ENCODE results near the gene STRN4.

GRCh38 chr19:46742926-46743480 lies 3.2 kb downstream of the STRN4 start:
- TF ChIP-seq EZH2phosphoT487 (IDR thresholded peaks at IDR 0.05; ENCODE audit: low read length) = no peak
- no peak for TF ChIP-seq CTCF (IDR thresholded peaks at IDR 0.05; ENCODE audit: low read length)
- TF ChIP-seq EZH2 (optimal IDR thresholded peaks at IDR 0.05; ENCODE audit: low read depth, low read length) = no peak

All from MM.1S (cell line).